Esophagus mucosa (tissue), 1 donor: ENCODE results near the gene NFATC1. TPM values are rescaled to one million over a fixed set of nuclear protein-coding genes. Genes with fewer than 3 reads are reported as not detected.

ENCODE experiments used
- ATAC-seq: fragments of 200-7000 bp; cut with Tn5 transposase; one replicate; pipeline ENCODE4 v1.9.1; 2020
- total RNA-seq: library from RNA; stranded (reverse); gene quantifications from one replicate; pipeline ENCODE4 v1.2.4, GENCODE V29; 2023
- donor health status: DM: yes; HTN: yes; CAD: no.

NFATC1 gene
- total RNA-seq, 1 donor from 2014 or later, result 1.8 TPM

- ATAC-seq, result no peak
Observed at GRCh38 chr18:79542213-79542612, 146.5 kb downstream of the NFATC1 start.

- ATAC-seq, result no peak
Observed at GRCh38 chr18:79542876-79543750, 147.4 kb downstream of the NFATC1 start.

- no peak for ATAC-seq
Observed at GRCh38 chr18:79543861-79544385, 148.2 kb downstream of the NFATC1 start.

GRCh38 chr18:79544386-79544963 lies 148.7 kb downstream of the NFATC1 start:
- no peak for ATAC-seq

- ATAC-seq, result no peak
Observed at GRCh38 chr18:79545255-79545654, 149.5 kb downstream of the NFATC1 start.

- ATAC-seq, result no peak
Observed at GRCh38 chr18:79545736-79546171, 150.0 kb downstream of the NFATC1 start.

- ATAC-seq, result peak; percentile 11
Observed at GRCh38 chr18:79546781-79547272, 151.1 kb downstream of the NFATC1 start.

- no peak for ATAC-seq
Observed at GRCh38 chr18:79547413-79548076, 151.8 kb downstream of the NFATC1 start.

GRCh38 chr18:79548077-79548450 lies 152.3 kb downstream of the NFATC1 start:
- no peak for ATAC-seq

- ATAC-seq, result no peak
Observed at GRCh38 chr18:79548621-79548985, 152.9 kb downstream of the NFATC1 start.

- ATAC-seq, result no peak
Observed at GRCh38 chr18:79548986-79549637, 153.4 kb downstream of the NFATC1 start.

- ATAC-seq, result no peak
Observed at GRCh38 chr18:79549638-79550000, 153.9 kb downstream of the NFATC1 start.

- no peak for ATAC-seq
Observed at GRCh38 chr18:79552140-79552631, 156.5 kb downstream of the NFATC1 start.

GRCh38 chr18:79552696-79553095 lies 157.0 kb downstream of the NFATC1 start:
- peak; percentile 79 for ATAC-seq

- peak; percentile 98 for ATAC-seq
Observed at GRCh38 chr18:79553154-79553553, 157.4 kb downstream of the NFATC1 start.

- ATAC-seq, result no peak
Observed at GRCh38 chr18:79553696-79554095, 158.0 kb downstream of the NFATC1 start.

GRCh38 chr18:79554321-79554720 lies 158.6 kb downstream of the NFATC1 start:
- ATAC-seq, result no peak

- no peak for ATAC-seq
Observed at GRCh38 chr18:79554945-79555645, 159.4 kb downstream of the NFATC1 start.

GRCh38 chr18:79555885-79556284 lies 160.2 kb downstream of the NFATC1 start:
- no peak for ATAC-seq

- no peak for ATAC-seq
Observed at GRCh38 chr18:79556829-79557585, 161.3 kb downstream of the NFATC1 start.
